PC-9 (cell line): Measurements from ENCODE around the gene NUDT15. TPM values are rescaled to one million over a fixed set of nuclear protein-coding genes. Genes with fewer than 3 reads are reported as not detected.

Experiments
- BruUV-seq: library from RNA; stranded (reverse); fragments of 400-500 nt; replicated peaks from 2 replicates; lab custom pipeline; 2021; lab: Mats Ljungman, UMichigan
- CTCF ChIA-PET: fragments of 300-600 bp; sonication (Branson Sonifier 250); formaldehyde crosslinking; loops from one replicate; lab custom pipeline; 2022; ENCODE audit warnings: antibody characterized with exemption; lab: Charles Lee
- POLR2A ChIA-PET: fragments of 300-600 bp; sonication (Branson Sonifier 250); formaldehyde crosslinking; loops from one replicate; lab custom pipeline; 2022; ENCODE audit warnings: antibody characterized with exemption; ENCODE audit not compliant: unreplicated experiment; lab: Charles Lee
- DNase-seq, 2 experiments: peaks; one replicate each; pipeline versions ENCODE4 v3.0.0 to v3.0.0-alpha.2; 2015 to 2022; ENCODE audit warnings: mixed read lengths in 1 of 2
- H2AFZ ChIP-seq: fragments of 200-600 bp; sonication (generic); 2 replicates; pipeline ENCODE4 v1.8.1; 2017; ENCODE audit warnings: antibody characterized with exemption
- H3F3A ChIP-seq: fragments of 200-600 bp; sonication (generic); 2 replicates; pipeline ENCODE4 v1.8.1; 2017; ENCODE audit warnings: antibody characterized with exemption, mild to moderate bottlenecking, low read depth; ENCODE audit not compliant: insufficient read depth
- H3K27ac ChIP-seq: fragments of 200-600 bp; sonication (generic); 2 replicates; pipeline ENCODE4 v1.6.1; 2016; ENCODE audit warnings: mixed run types
- H3K27me3 ChIP-seq: fragments of 200-600 bp; sonication (generic); 2 replicates; pipeline ENCODE4 v1.6.1; 2016; ENCODE audit warnings: low read depth, mixed run types; ENCODE audit not compliant: insufficient read depth
- H3K36me3 ChIP-seq: fragments of 200-600 bp; sonication (generic); 2 replicates; pipeline ENCODE4 v1.6.1; 2016; ENCODE audit warnings: low read depth, mixed run types
- H3K4me1 ChIP-seq: fragments of 200-600 bp; sonication (generic); replicated peaks from 2 replicates; pipeline ENCODE4 v1.6.1; 2016; ENCODE audit warnings: mixed run types; ENCODE audit not compliant: insufficient read depth
- H3K4me2 ChIP-seq: fragments of 200-600 bp; sonication (generic); 2 replicates; pipeline ENCODE4 v1.6.1; 2017; ENCODE audit warnings: mixed run types
- H3K4me3 ChIP-seq: fragments of 200-600 bp; sonication (generic); 2 replicates; pipeline ENCODE4 v1.6.1; 2016; ENCODE audit warnings: mixed run types
- H3K79me2 ChIP-seq: fragments of 200-600 bp; sonication (generic); 2 replicates; pipeline ENCODE4 v1.6.1; 2017; ENCODE audit warnings: low read depth, mixed run types
- H3K9me2 ChIP-seq: fragments of 200-600 bp; sonication (generic); 2 replicates; pipeline ENCODE4 v1.8.1; 2017; ENCODE audit warnings: mild to moderate bottlenecking; ENCODE audit not compliant: insufficient read depth
- H3K9me3 ChIP-seq: fragments of 200-600 bp; sonication (generic); 2 replicates; pipeline ENCODE4 v1.8.1; 2016; ENCODE audit warnings: low read depth; ENCODE audit not compliant: insufficient read depth
- H4K20me1 ChIP-seq: fragments of 200-600 bp; sonication (generic); 2 replicates; pipeline ENCODE4 v1.8.1; 2017; ENCODE audit not compliant: insufficient read depth
- CTCF ChIP-seq: fragments of 200-600 bp; sonication (generic); conservative IDR thresholded peaks from 2 replicates; pipeline ENCODE4 v1.6.1; 2017; ENCODE audit warnings: mixed run types, antibody characterized with exemption, mild to moderate bottlenecking, moderate library complexity
- EZH2 ChIP-seq: fragments of 200-600 bp; sonication (generic); IDR thresholded peaks from 2 replicates; pipeline ENCODE4 v1.8.0; 2017; ENCODE audit warnings: antibody characterized with exemption, low read depth
- intact Hi-C: fragments of 100-400 bp; cut with micrococcal nuclease; formaldehyde crosslinking; loops from one replicate; pipeline ENCODE4 v1.10.0; 2022; ENCODE audit not compliant: unreplicated experiment
- total RNA-seq: library from RNA; stranded (reverse); gene quantifications from 2 replicates; pipeline ENCODE4 v1.2.3, GENCODE V29; 2021

Gene NUDT15
- total RNA-seq, 1 experiment from 2014 or later: 16.1 TPM

DNA sequence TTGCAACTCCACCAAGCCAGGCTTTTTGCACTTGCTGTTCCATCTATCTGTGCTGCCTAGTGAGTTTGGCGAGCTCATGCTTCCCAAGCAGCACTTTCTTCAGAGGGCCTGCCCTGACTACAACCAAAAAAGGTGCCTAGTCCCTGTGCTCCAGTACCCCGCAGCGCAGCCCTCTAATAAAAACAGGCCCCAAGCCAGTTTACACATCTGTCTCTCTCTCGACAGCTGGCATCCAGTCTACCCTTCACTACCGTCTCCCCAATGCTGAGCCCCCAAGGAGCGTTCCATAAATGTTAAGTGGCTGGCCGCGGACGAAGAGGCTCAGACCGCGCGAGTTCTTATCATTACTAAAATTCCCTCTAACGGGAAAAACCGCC, 56.9 kb downstream of the NUDT15 start:
- H3K27me3 ChIP-seq: no peaks in the 10 kb centered on the region
- H3K27ac ChIP-seq: peak overlapping the region; percentile 37; the same call in 1 of the 2 replicates
- peak overlapping the region; percentile 97 for H3K4me3 ChIP-seq
- peaks cover 12% of the 10 kb centered on the region for H3K4me1 ChIP-seq
- POLR2A ChIA-PET: interaction anchor here (0.6 to 1.3 kb wide), 3 partner anchors 130 to 1479 kb away, joined by 4 to 5 read pairs (median 5); no protein-coding TSS in a partner anchor
- H3K4me2 ChIP-seq: peak overlapping the region; percentile 96
- no peaks in the 10 kb centered on the region for H3K9me3 ChIP-seq
- peaks cover 55% of the 10 kb centered on the region for H3K79me2 ChIP-seq
- DNase-seq: no peak
- H4K20me1 ChIP-seq: peaks cover 22% of the 10 kb centered on the region
- peak overlapping the region; percentile 77 for H2AFZ ChIP-seq
- intact Hi-C loops: loop anchor here (2.0 kb wide), 1 partner anchor 210 kb away; no protein-coding TSS in a partner anchor
- CTCF ChIA-PET: interaction anchor here (1.2 to 1.6 kb wide), 2 partner anchors 56 to 438 kb away, joined by 4 to 5 read pairs; partner anchors contain the start of genes NUDT15 and RCBTB2
- no peaks in the 10 kb centered on the region for H3K36me3 ChIP-seq
- no peaks in the 10 kb centered on the region for H3K9me2 ChIP-seq
- no peak for TF ChIP-seq CTCF
- no peak for TF ChIP-seq EZH2
- no TSS peak for BruUV-seq
- H3F3A ChIP-seq: no peaks in the 10 kb centered on the region; the same call in 1 of the 2 replicates

- H3K9me3 ChIP-seq: no peaks in the 10 kb centered on the region
- peak within 1 kb of the TSS; percentile 97 for H3K4me3 ChIP-seq
- intact Hi-C loops: loop anchor here (2.0 kb wide), 1 partner anchor 210 kb away; no protein-coding TSS in a partner anchor
- peak within 1 kb of the TSS; percentile 96 for H3K4me2 ChIP-seq
- no peaks in the 10 kb centered on the region for H3K36me3 ChIP-seq
- ChIA-PET CTCF (interaction anchor here (0.7 to 1.6 kb wide), 4 partner anchors 17 to 438 kb away, joined by 3 to 5 read pairs (median 4); partner anchors contain the start of genes NUDT15 and RCBTB2), POLR2A (interaction anchor here (0.6 to 1.3 kb wide), 5 partner anchors 90 to 735 kb away, joined by 4 to 9 read pairs (median 5); no protein-coding TSS in a partner anchor)
- H2AFZ ChIP-seq: peak within 1 kb of the TSS; percentile 77
- H3K27me3 ChIP-seq: no peaks in the 10 kb centered on the region
- H3F3A ChIP-seq: no peaks in the 10 kb centered on the region; the same call in 1 of the 2 replicates
- peaks cover 49% of the 10 kb centered on the region for H3K79me2 ChIP-seq
- no TSS peak for BruUV-seq
- peak within 1 kb of the TSS; percentile 37; the same call in 1 of the 2 replicates for H3K27ac ChIP-seq
- TF ChIP-seq EZH2: no peak
- TF ChIP-seq CTCF: peak; percentile 96
- H4K20me1 ChIP-seq: peaks cover 17% of the 10 kb centered on the region
- peak; percentile 81 to 95 for DNase-seq
- H3K4me1 ChIP-seq: peaks cover 12% of the 10 kb centered on the region
- H3K9me2 ChIP-seq: no peaks in the 10 kb centered on the region
Measured at GRCh38 chr13:48094781-48095502, 57.4 kb downstream of the NUDT15 start, which contains the start of gene MED4. MED4 (minus strand) TSS chr13:48095104; CDS start chr13:48095078, 26 bp downstream.

- Histone ChIP-seq H2AFZ (no peak overlapping the region), H3K27ac (no peak overlapping the region), H3K79me2 (peaks cover 32% of the 10 kb centered on the region), H3K4me1 (peaks cover 12% of the 10 kb centered on the region), H3K36me3 (no peaks in the 10 kb centered on the region), H3K4me3 (no peak overlapping the region), H4K20me1 (peaks cover 1% of the 10 kb centered on the region; the same call in 1 of the 2 replicates), H3K27me3 (no peaks in the 10 kb centered on the region), H3F3A (no peaks in the 10 kb centered on the region; the same call in 1 of the 2 replicates), H3K9me2 (no peaks in the 10 kb centered on the region), H3K4me2 (no peak overlapping the region), H3K9me3 (no peaks in the 10 kb centered on the region)
- DNase-seq: no peak
- CTCF ChIA-PET: no interaction called here
- no TSS peak for BruUV-seq
- intact Hi-C loops: no loop called here
- POLR2A ChIA-PET: no interaction called here
- TF ChIP-seq CTCF (no peak), EZH2 (no peak)
Measured at GRCh38 chr13:48096670-48097069, 59.1 kb downstream of the NUDT15 start.

Other genes starting within 250 kb of the NUDT15 start
- gene SUCLA2, start 36.5 kb upstream of the NUDT15 start, total RNA-seq: 32.0 and 44.8 TPM in 2 replicates
- 26.9 and 38.5 TPM in 2 replicates for gene MED4, start 57.4 kb downstream of the NUDT15 start, total RNA-seq
- gene ITM2B, start 195.5 kb downstream of the NUDT15 start, total RNA-seq: 136 and 155 TPM in 2 replicates